ENCODE results near the gene NHS.

Gene NHS

GRCh38 chrX:17588303-17588702 is 213.3 kb downstream of the NHS start:
- DNase-seq (ENCODE audit: low read depth) = no peak

- DNase-seq (ENCODE audit: low read depth) = no peak
Observed at GRCh38 chrX:17590892-17591740, 216.1 kb downstream of the NHS start.

GRCh38 chrX:17591741-17592110 is 216.7 kb downstream of the NHS start:
- DNase-seq (ENCODE audit: low read depth) = no peak

- no peak for DNase-seq (ENCODE audit: low read depth)
Observed at GRCh38 chrX:17592117-17592516, 217.1 kb downstream of the NHS start.

- no peak for DNase-seq (ENCODE audit: low read depth)
Observed at GRCh38 chrX:17594693-17595092, 219.7 kb downstream of the NHS start.

GRCh38 chrX:17595456-17596035 is 220.5 kb downstream of the NHS start:
- DNase-seq (ENCODE audit: low read depth) = no peak

GRCh38 chrX:17596061-17596460 is 221.1 kb downstream of the NHS start:
- DNase-seq (ENCODE audit: low read depth) = no peak

GRCh38 chrX:17596546-17597205 is 221.7 kb downstream of the NHS start:
- DNase-seq (ENCODE audit: low read depth) = no peak

GRCh38 chrX:17597327-17597726 is 222.3 kb downstream of the NHS start:
- DNase-seq (ENCODE audit: low read depth) = no peak

GRCh38 chrX:17597836-17598439 is 222.9 kb downstream of the NHS start:
- DNase-seq (ENCODE audit: low read depth) = no peak

- no peak for DNase-seq (ENCODE audit: low read depth)
Observed at GRCh38 chrX:17601441-17602200, 226.6 kb downstream of the NHS start.

- DNase-seq (ENCODE audit: low read depth) = no peak
Observed at GRCh38 chrX:17602245-17602644, 227.2 kb downstream of the NHS start.

- no peak for DNase-seq (ENCODE audit: low read depth)
Observed at GRCh38 chrX:17603196-17603595, 228.2 kb downstream of the NHS start.

GRCh38 chrX:17605676-17606075 is 230.7 kb downstream of the NHS start:
- no peak for DNase-seq (ENCODE audit: low read depth)

- no peak for DNase-seq (ENCODE audit: low read depth)
Observed at GRCh38 chrX:17606231-17606630, 231.2 kb downstream of the NHS start.

- DNase-seq (ENCODE audit: low read depth) = no peak
Observed at GRCh38 chrX:17608888-17609287, 233.9 kb downstream of the NHS start.

GRCh38 chrX:17610788-17611187 is 235.8 kb downstream of the NHS start:
- DNase-seq (ENCODE audit: low read depth) = no peak

- DNase-seq (ENCODE audit: low read depth) = no peak
Observed at GRCh38 chrX:17613979-17614588, 239.1 kb downstream of the NHS start.

- no peak for DNase-seq (ENCODE audit: low read depth)
Observed at GRCh38 chrX:17616936-17617335, 241.9 kb downstream of the NHS start.

- no peak for DNase-seq (ENCODE audit: low read depth)
Observed at GRCh38 chrX:17617806-17618205, 242.8 kb downstream of the NHS start.

- no peak for DNase-seq (ENCODE audit: low read depth)
Observed at GRCh38 chrX:17621566-17622270, 246.7 kb downstream of the NHS start.

All from stimulated activated CD8-positive, alpha-beta memory T cell treated with anti-CD3 and anti-CD28 coated beads, Interleukin-15, amount 100 ng/mL, for 1 hour (primary cell).